HepG2 (cell line): ENCODE results near the gene APOM. TPM values are rescaled to one million over a fixed set of nuclear protein-coding genes. Genes with fewer than 3 reads are reported as not detected.

Experiments
- ATAC-seq: fragments of 200-7000 bp; cut with Tn5 transposase; 3 replicates; pipeline ENCODE4 v1.9.1; 2020; ENCODE audit warnings: mild to moderate bottlenecking, moderate library complexity
- BruUV-seq: library from RNA; stranded (reverse); fragments of 400-500 nt; replicated peaks from 2 replicates; lab custom pipeline; 2021; lab: Mats Ljungman, UMichigan
- CTCF ChIA-PET: fragments of 300-600 bp; formaldehyde crosslinking; extraction: SDS; loops from one replicate; lab custom pipeline; 2021; ENCODE audit warnings: low total read pairs, inconsistent platforms, low intra/inter-chr PET ratio; lab: Yijun Ruan, JAX
- POLR2A ChIA-PET: fragments of 350-600 bp; sonication (Branson Sonifier 250); formaldehyde crosslinking; loops from one replicate; lab custom pipeline; 2020; ENCODE audit warnings: antibody characterized with exemption, inconsistent platforms; lab: Yijun Ruan, JAX
- DNase-seq: peaks from one replicate; pipeline ENCODE4 v3.0.0-alpha.2; 2015; ENCODE audit warnings: low spot score
- FAIRE-seq: peaks from 3 replicates; lab custom pipeline; 2011; peaks lifted over from hg19 to GRCh38; lab: Jason Lieb, UNC
- H2AFZ ChIP-seq: one replicate; pipeline ENCODE4 v1.6.1; 2011; ENCODE audit warnings: low read length, inconsistent platforms
- H3K27ac ChIP-seq: fragments of 300-600 bp; 3 replicates; pipeline ENCODE4 v1.8.0; 2011; ENCODE audit warnings: mixed run types, mild to moderate bottlenecking, mixed read lengths, low read length, inconsistent platforms; ENCODE audit not compliant: insufficient read depth; ENCODE audit errors: extremely low read length
- H3K27me3 ChIP-seq, 2 experiments: fragments of 200-600 bp in 1 of 2; 2 replicates in 1 of 2; 3 replicates in 1 of 2; pipeline versions ENCODE4 v1.6.0 to v1.8.0; 2011; ENCODE audit warnings: low read length in 2 of 2, mild to moderate bottlenecking in 2 of 2, moderate library complexity in 2 of 2, inconsistent platforms in 1 of 2; ENCODE audit not compliant: insufficient read depth in 2 of 2, control insufficient read depth in 1 of 2
- H3K36me3 ChIP-seq, 2 experiments: fragments of 200-600 bp in 1 of 2; replicated peaks in 1 of 2; 2 replicates in 1 of 2; 3 replicates in 1 of 2; pipeline versions ENCODE4 v1.5.1 to v1.8.0; 2011; ENCODE audit warnings: low read length in 2 of 2, inconsistent platforms in 1 of 2; ENCODE audit not compliant: insufficient read depth in 2 of 2, control insufficient read depth in 1 of 2
- H3K4me1 ChIP-seq: 2 replicates; pipeline ENCODE4 v1.5.1; 2012; ENCODE audit warnings: low read length, inconsistent platforms; ENCODE audit not compliant: insufficient read depth
- H3K4me2 ChIP-seq: 2 replicates; pipeline ENCODE4 v1.6.0; 2011; ENCODE audit warnings: low read depth, low read length, inconsistent platforms
- H3K4me3 ChIP-seq, 3 experiments: fragments of 200-600 bp in 1 of 3; sonication (generic), shearing (Covaris generic) in 1 of 3; replicated peaks in 1 of 3; 2 replicates each; pipeline ENCODE4 v1.5.1; 2011 to 2016; ENCODE audit warnings: low read length in 3 of 3, inconsistent platforms in 2 of 3, low read depth in 2 of 3, mild to moderate bottlenecking in 2 of 3, control low read depth in 1 of 3, mixed read lengths in 1 of 3; ENCODE audit not compliant: insufficient read depth in 1 of 3
- H3K79me2 ChIP-seq: one replicate; pipeline ENCODE4 v1.6.1; 2011; ENCODE audit warnings: low read length, inconsistent platforms; ENCODE audit not compliant: insufficient read depth
- H3K9ac ChIP-seq: 2 replicates; pipeline ENCODE4 v1.6.0; 2011; ENCODE audit warnings: mild to moderate bottlenecking, low read depth, low read length, inconsistent platforms; ENCODE audit not compliant: insufficient read depth
- H3K9me3 ChIP-seq: 2 replicates; pipeline ENCODE4 v1.5.1; 2012; ENCODE audit warnings: mild to moderate bottlenecking, low read length
- H4K20me1 ChIP-seq: 2 replicates; pipeline ENCODE4 v1.6.0; 2011; ENCODE audit warnings: inconsistent platforms, mild to moderate bottlenecking, low read length, moderate library complexity; ENCODE audit not compliant: insufficient read depth
- AGO2 ChIP-seq: fragments of 200-400 bp; formaldehyde crosslinking; optimal IDR thresholded peaks from 2 replicates; pipeline ENCODE3; 2017; ENCODE audit warnings: mild to moderate bottlenecking, low read depth, low read length, moderate library complexity
- RBFOX2 ChIP-seq: fragments of 200-400 bp; formaldehyde crosslinking; IDR thresholded peaks from 2 replicates; pipeline ENCODE4 v1.6.1; 2017; ENCODE audit warnings: low read depth, mild to moderate bottlenecking, low read length
- SMARCE1 ChIP-seq: fragments of 450-650 bp; IDR thresholded peaks from 2 replicates; pipeline ENCODE4 v1.6.1; 2017; ENCODE audit warnings: borderline replicate concordance
- TGIF2 ChIP-seq: IDR thresholded peaks from 2 replicates; pipeline ENCODE4 v1.6.1; 2016; ENCODE audit warnings: control low read depth, missing compliant biosample characterization
- ZBTB7B ChIP-seq: sonication (generic); formaldehyde crosslinking; IDR thresholded peaks from 2 replicates; pipeline ENCODE4 v1.4.0; 2020; ENCODE audit warnings: missing genetic modification reagents
- ZNF615 ChIP-seq: sonication (generic); formaldehyde crosslinking; IDR thresholded peaks from 2 replicates; pipeline ENCODE4 v1.5.0; 2020; ENCODE audit warnings: mild to moderate bottlenecking, missing genetic modification reagents, borderline replicate concordance
- WGBS: methylation state at CpG from one replicate; pipeline ENCODE4 v1.1.6; 2017; ENCODE audit warnings: low lambda C conversion rate; 5-methylcytosine and 5-hydroxymethylcytosine counted together
- in situ Hi-C: cut with HindIII; loops from 2 replicates; pipeline ENCODE4 v1.10.0; 2017; ENCODE audit warnings: low pct_unique_long_range_greater_than_20kb; ENCODE audit not compliant: extremely low pct_ligation_motif_present
- intact Hi-C: fragments of 100-400 bp; cut with micrococcal nuclease; formaldehyde crosslinking; loops from one replicate; pipeline ENCODE4 v1.10.0; 2022; ENCODE audit not compliant: unreplicated experiment
- polyA plus RNA-seq, 8 experiments: library from polyadenylated mRNA; depleted of rRNA in 3 of 8; stranded (reverse) in 7 of 8; unstranded in 1 of 8; fragments of >200 nt; fragmentation: Illumina TruSeq in 4 of 8; extraction: Trizol in 4 of 8; gene quantifications; 2 replicates each; pipeline versions ENCODE4 v1.2.1 to v1.2.3, GENCODE V29; 2011 to 2016; ENCODE audit warnings: low read depth in 4 of 8, missing spikeins in 1 of 8, mixed read lengths in 1 of 8; ENCODE audit not compliant: insufficient read depth in 1 of 8
- total RNA-seq, 5 experiments: library from RNA; depleted of rRNA; stranded (reverse); fragments of >200 nt; fragmentation: Illumina TruSeq; extraction: Trizol; gene quantifications; 2 replicates each; pipeline ENCODE4 v1.2.3, GENCODE V29; 2016; ENCODE audit warnings: low read depth in 1 of 5
- TF ChIP-seq, protein P1 (sequence below): sonication (generic); formaldehyde crosslinking; IDR thresholded peaks from 2 replicates; pipeline ENCODE4; 2020; ENCODE audit warnings: missing genetic modification reagents, mild to moderate bottlenecking, borderline replicate concordance
- TF ChIP-seq, protein P2 (sequence below): sonication (generic); formaldehyde crosslinking; IDR thresholded peaks from 2 replicates; pipeline ENCODE4 v1.8.0; 2023; ENCODE audit warnings: mild to moderate bottlenecking, missing genetic modification reagents

Gene APOM
- total and polyA plus RNA-seq, 2 of the 13 experiments (the other 11 are each of a cell fraction or from before 2014, with no cell fraction given), result 98.2 to 1,140 TPM

DNA sequence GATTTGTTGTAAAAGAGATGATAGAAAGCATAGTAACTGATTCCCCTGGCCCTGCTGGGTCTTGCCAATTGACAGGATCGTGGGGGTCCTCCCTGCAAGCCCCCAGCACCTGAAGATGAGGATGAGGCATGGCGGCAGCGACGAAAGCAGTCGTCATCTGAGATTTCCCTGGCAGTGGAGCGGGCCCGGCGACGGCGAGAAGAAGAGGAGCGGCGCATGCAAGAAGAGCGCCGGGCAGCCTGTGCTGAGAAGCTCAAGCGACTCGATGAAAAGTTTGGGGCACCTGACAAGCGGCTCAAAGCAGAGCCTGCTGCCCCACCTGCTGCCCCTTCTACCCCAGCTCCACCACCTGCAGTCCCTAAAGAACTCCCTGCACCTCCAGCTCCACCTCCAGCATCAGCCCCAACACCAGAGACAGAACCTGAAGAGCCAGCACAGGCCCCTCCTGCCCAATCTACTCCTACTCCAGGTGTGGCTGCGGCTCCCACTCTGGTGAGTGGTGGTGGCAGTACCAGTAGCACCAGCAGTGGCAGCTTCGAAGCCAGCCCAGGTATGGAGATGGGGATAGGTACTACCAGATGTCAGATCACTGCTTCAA is 27.9 kb upstream of the APOM start:
- WGBS, result 97% methylated on average over 19 of the region's 19 CpGs

More for the DNA sequence above, 27.9 kb upstream of the APOM start:
- in situ Hi-C loops, result no loop called here
- Histone ChIP-seq H3K27ac (no peak overlapping the region), H3K4me3 (no peak overlapping the region), H3K4me1 (peaks cover 2% of the 10 kb centered on the region), H4K20me1 (peaks cover 5% of the 10 kb centered on the region; the same call in 1 of the 2 replicates), H3K79me2 (peaks cover 16% of the 10 kb centered on the region), H3K4me2 (no peak overlapping the region), H2AFZ (no peak overlapping the region), H3K9ac (no peak overlapping the region), H3K27me3 (no peaks in the 10 kb centered on the region), H3K9me3 (no peaks in the 10 kb centered on the region), H3K36me3 (peaks cover 73 to 99% of the 10 kb centered on the region in 2 experiments)
- no TSS peak for BruUV-seq
- TF ChIP-seq SMARCE1 (no peak), RBFOX2 (peak; percentile 63; the same call in 1 of the 2 replicates), ZBTB7B (CRISPR knock-in tag) (no peak), TGIF2 (CRISPR knock-in tag) (no peak), ZNF615 (CRISPR knock-in tag) (no peak), AGO2 (peak; percentile 91)
- TF ChIP-seq, protein P1, sequence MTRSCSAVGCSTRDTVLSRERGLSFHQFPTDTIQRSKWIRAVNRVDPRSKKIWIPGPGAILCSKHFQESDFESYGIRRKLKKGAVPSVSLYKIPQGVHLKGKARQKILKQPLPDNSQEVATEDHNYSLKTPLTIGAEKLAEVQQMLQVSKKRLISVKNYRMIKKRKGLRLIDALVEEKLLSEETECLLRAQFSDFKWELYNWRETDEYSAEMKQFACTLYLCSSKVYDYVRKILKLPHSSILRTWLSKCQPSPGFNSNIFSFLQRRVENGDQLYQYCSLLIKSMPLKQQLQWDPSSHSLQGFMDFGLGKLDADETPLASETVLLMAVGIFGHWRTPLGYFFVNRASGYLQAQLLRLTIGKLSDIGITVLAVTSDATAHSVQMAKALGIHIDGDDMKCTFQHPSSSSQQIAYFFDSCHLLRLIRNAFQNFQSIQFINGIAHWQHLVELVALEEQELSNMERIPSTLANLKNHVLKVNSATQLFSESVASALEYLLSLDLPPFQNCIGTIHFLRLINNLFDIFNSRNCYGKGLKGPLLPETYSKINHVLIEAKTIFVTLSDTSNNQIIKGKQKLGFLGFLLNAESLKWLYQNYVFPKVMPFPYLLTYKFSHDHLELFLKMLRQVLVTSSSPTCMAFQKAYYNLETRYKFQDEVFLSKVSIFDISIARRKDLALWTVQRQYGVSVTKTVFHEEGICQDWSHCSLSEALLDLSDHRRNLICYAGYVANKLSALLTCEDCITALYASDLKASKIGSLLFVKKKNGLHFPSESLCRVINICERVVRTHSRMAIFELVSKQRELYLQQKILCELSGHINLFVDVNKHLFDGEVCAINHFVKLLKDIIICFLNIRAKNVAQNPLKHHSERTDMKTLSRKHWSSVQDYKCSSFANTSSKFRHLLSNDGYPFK (CRISPR knock-in tag), result 0 out of 2 replicates have a peak, but pooled peaks have one; percentile 21
- TF ChIP-seq, protein P2, sequence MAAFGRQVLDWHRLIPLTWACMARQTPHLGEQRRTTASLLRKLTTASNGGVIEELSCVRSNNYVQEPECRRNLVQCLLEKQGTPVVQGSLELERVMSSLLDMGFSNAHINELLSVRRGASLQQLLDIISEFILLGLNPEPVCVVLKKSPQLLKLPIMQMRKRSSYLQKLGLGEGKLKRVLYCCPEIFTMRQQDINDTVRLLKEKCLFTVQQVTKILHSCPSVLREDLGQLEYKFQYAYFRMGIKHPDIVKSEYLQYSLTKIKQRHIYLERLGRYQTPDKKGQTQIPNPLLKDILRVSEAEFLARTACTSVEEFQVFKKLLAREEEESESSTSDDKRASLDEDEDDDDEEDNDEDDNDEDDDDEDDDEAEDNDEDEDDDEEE, result 0 out of 2 replicates have a peak, but pooled peaks have one; percentile 19
- POLR2A ChIA-PET, result interaction anchor here (0.7 to 2.9 kb wide), 4 partner anchors 24 to 39 kb away, joined by 3 to 11 read pairs (median 4); partner anchors contain the start of genes APOM, BAG6, C6orf47 and CSNK2B
- intact Hi-C loops, result no loop called here
- CTCF ChIA-PET, result no interaction called here
- ATAC-seq, result no peak
- FAIRE-seq, result no peak
- no peak for DNase-seq
